Fibroblast of the conjunctiva (primary cell): ENCODE data around the gene TRIM65.

Source experiments
- DNase-seq: peaks from one replicate; pipeline ENCODE4 v3.0.0-alpha.2; 2010; ENCODE audit warnings: low read depth

Gene TRIM65, protein sequence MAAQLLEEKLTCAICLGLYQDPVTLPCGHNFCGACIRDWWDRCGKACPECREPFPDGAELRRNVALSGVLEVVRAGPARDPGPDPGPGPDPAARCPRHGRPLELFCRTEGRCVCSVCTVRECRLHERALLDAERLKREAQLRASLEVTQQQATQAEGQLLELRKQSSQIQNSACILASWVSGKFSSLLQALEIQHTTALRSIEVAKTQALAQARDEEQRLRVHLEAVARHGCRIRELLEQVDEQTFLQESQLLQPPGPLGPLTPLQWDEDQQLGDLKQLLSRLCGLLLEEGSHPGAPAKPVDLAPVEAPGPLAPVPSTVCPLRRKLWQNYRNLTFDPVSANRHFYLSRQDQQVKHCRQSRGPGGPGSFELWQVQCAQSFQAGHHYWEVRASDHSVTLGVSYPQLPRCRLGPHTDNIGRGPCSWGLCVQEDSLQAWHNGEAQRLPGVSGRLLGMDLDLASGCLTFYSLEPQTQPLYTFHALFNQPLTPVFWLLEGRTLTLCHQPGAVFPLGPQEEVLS

DNA sequence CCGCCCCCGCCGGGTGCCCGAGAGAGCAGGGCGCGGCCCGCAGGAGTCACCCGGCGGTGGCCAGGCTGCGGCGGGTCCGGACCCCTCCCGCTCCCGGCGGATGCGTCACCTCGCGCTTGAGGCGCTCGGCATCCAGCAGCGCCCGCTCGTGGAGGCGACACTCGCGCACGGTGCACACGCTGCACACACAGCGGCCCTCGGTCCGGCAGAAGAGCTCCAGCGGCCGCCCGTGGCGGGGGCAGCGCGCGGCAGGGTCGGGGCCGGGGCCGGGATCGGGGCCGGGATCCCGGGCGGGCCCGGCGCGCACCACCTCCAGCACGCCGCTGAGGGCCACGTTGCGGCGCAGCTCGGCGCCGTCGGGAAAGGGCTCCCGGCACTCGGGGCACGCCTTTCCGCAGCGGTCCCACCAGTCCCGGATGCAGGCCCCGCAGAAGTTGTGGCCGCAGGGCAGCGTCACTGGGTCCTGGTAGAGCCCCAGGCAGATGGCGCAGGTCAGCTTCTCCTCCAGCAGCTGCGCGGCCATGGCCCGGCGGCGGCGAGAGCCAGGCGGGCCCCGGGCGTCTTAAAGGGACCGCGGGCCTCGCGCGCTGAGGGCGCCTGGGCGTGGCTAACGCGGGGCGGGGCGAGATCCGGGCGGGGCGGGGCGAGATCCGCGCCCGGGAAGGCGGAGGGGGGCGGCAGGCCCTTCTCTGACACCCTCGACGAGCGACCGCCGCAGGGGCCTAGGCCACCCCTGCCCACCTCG lies at the start of gene TRIM65:
TSS of gene TRIM65 (minus strand) at position 537 of the 745 bp plus-strand sequence. CDS start at position 523, 14 bp downstream.
- no peak for DNase-seq

DNA sequence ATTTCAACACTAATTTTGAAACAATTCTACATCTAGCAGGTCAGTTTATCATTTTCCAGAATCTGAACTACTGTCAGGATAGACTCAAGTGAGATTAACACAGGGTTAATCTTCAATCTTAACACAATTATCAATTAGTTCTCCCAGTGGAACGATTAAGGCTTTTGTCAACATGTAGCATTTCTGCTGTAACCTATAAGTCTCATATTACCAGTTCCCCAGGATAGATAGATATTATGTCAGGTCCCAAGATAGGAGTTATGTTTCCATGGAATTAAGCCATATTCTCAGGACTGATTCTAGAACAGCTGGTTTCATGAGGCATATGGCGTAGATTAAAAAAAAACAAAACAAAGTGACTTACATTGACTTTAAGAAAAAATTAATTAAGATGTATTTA lies 48.5 kb upstream of the TRIM65 start:
- no peak for DNase-seq

DNA sequence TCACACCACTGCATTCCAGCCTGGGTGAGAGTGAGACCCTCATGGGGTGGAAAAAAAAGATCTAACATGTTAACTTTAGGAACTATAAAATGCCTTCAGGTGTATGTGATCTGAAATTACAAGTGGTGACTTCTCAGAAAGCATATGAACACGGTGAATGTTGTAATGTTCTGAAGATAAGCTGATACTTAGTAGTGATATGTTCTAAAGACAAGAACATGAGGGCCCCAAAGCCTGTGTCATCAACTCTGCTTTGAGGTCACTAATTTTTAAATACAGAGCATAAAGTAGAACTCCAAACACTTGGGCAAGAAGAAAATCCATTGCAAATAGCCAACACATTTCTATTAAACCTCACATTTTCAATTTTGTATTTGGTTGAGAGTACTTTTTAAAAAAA lies 46.7 kb upstream of the TRIM65 start:
- DNase-seq = no peak

DNA sequence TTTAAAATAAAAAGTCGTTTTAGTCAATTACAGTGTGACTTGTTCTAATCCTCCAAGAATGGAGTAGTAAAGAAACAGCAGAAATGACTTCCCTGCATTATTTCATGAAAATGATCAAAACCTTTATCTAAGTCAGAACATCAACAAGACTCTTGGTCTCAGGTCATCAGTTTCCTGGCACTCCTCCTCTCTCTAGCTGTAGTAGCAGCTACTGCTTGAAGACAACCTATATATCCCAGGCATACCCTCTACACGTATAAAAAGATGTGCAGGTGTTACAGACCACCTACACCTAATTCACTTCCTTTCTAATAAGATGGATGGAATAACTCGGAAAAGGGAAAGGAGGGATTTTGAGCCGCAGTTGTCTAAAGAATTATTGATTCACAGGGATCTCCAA lies 45.7 kb upstream of the TRIM65 start:
- DNase-seq = no peak

DNA sequence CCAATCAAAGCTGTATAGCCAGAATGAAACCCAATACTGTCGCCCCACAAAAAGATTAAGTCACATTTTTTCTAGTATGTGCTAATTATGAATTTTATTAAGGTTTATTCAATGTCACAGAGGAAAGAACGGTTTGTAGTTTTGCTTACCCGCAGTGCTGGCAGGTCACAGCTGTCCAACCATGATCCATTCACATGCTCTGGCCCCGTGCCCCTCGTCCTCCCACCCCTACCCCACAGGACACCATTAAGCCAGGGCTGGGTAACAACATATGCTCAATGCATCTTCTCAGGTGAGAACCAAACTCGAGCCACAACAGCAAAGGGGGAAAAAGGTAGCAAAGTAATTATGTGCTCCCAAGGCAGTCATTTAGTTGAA lies 44.7 kb upstream of the TRIM65 start:
- no peak for DNase-seq

DNA sequence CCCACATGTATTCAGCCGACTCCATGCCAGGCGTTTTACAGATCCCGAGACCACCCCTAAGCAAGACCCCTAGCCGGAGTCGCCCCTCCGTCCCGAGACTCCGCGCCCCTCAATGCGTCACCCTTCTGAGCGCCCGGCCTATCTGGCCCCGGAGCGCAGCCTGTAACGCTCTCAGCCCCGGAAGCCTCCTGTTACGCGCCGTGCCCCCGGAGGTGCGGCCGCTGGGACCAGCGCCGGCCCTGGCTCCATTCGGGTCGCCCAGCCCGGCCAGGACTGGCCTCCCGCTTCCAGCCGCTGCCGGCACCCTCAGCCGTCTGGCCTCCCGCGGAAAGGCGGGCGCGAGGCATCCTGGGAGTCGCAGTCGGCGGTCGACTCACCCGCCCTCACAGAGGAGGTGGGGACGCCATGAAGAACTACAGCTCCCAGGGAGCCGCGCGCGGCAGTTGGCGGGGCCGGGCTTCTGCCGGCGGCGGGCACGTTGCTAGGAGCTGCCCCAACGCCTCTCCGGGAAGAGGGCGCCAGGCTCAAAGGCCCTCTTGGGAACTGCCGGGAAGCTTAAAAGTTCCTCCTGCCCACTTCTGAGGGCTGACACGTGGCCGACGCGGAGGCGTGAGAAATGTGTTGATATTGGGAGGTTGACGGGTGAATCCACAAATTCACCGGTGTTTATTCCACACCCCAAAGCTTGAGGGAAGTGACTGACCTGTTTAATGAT lies 44.1 kb upstream of the TRIM65 start, which contains the start of gene FBF1:
TSS of gene FBF1 (minus strand) at position 316 of the 715 bp plus-strand sequence. CDS start 2,893 bp downstream, outside the sequence.
- DNase-seq = peak; percentile 89

DNA sequence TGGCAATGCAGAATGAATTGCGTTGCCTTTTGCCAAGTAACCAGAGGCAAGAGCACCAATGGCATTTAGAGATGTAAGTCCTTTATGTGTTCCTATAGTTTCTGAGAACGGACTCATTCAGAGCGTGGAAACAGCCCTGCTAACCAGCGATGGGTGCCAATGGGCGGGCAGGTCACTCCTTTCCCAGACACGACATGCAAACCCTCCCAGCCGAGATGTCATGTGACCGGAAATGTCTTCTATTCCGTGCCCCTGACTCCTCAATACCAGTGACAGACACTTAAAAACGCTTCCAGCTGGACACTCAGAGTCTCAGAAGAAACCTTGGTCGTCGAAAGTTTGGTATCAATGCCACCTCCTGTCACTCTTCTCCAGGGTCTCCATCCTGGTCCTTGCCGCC lies 40.9 kb upstream of the TRIM65 start:
- no peak for DNase-seq

DNA sequence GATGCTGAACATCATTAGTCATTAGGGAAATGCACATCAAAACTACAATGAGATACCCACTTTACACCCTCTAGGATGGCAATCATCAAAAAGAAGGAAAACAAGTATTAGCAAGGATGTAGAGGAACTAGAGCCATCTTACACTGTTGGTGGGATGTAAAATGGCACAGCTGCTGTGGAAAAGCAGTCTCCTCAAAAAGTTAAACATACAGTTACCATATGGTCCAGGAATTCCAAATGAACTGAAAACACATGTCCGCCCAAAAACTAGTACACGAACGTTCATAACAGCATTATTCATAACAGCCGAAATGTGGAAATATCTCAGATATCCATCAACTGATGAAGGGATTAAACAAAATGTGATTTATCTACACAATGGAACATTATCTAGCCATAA lies 37.1 kb upstream of the TRIM65 start:
- peak; percentile 17 for DNase-seq

DNA sequence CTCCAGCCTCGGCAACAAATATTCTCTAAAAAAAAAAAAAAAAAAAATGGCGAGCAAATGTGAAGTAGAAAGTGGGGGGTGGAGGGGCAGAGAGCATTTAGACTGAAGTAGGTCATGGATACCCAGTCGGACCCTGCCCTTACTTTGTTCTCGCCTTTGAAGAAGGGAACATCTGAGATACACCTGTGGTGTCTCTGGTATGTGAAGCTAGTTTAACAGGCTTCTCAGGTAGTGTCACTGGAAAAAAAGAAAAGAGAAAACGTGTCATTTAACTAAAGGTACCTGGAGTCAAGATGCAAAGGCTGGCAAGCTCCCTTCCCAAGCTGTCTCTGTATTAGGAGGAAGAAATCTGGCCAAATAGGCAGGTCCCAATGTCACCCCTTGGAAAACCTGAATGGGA lies 36.1 kb upstream of the TRIM65 start:
- DNase-seq = no peak

DNA sequence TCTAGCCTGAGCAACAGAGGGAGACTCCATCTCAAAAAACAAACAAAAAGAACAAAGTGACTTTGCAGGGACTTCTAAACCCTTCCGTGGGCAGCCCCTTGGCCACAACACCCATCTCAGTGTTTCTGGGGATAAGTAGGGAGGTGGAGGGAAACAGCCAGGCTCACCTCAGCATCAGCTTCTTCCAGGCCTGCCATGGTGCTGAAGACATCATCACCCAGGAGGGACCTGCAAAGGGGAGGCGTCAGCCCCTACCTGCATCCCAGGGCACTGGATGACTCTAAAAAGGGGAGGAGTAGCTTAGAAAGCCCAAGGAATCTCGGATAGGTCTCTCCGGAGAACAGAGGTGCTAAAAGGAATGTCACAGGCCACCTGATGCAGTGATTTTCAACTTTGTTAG lies 34.3 kb upstream of the TRIM65 start:
- DNase-seq = no peak

DNA sequence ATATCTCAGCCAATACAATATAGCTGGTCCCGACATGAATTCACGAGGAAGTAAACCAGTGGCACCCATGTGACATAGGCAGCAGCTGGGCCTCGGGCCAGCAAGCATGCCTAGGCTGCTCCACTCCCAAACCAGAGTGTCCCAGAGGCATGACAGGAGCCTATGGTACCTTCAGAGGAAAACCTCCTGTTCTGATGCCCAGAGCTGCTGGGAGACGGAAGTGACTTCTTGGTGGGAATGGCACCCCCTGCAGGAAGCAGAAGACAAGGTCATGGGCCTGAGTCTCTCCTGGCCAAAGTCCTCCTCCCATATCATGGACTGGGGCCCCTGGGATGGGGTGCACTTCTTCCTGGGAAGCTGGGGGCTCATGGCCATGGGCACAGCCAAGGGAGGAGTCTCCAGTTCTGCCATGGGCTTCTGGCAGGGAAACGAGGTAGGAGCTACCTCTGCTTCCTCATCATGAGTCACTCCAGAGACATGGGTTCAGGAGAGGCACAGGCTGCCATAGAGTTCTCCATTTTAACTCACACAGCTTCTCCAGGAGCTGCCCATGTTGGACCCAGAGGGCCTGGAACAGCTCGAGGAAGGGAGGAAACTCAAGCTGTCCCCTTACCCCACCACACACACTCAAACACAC lies 30.7 kb upstream of the TRIM65 start:
- DNase-seq = no peak

DNA sequence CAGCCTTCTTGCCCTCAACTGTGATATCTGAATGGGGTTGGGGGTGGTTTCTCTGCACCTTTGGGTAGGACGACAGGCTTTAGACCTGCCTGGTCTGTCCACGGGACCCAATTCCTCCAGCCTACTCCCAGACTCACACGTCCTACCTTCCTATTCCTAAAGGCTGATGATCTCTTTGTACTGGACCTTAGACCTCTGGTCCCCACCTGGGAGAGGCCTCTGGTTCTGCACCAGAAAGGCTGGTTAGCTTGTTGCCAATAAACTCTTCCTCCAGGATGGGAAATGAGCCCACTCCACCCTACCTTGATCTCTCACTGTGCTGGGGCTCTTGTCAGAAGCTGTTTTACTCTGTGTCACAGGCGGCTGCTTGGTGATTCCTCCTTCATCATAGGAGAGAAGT lies 29.7 kb upstream of the TRIM65 start:
- DNase-seq = no peak

DNA sequence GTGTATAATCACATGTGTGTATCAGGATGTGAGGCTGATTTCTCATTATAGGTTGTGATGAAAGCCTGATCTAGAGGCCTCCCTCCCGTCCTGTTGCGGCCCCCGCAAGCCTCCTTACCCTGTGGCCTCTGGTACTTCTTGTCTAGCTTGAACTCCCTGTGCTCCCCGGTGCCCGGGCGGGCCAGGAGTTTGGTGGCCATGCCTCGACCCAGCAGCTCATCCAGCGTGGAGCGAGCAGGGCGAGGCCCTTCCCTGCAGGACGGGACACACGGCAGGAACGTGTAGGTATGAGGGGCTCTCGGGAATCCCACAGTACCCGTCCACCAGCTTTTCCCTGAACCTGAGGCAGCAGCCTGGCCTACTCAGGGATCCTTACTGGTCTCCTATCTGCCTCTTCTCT lies 29.2 kb upstream of the TRIM65 start:
- no peak for DNase-seq

DNA sequence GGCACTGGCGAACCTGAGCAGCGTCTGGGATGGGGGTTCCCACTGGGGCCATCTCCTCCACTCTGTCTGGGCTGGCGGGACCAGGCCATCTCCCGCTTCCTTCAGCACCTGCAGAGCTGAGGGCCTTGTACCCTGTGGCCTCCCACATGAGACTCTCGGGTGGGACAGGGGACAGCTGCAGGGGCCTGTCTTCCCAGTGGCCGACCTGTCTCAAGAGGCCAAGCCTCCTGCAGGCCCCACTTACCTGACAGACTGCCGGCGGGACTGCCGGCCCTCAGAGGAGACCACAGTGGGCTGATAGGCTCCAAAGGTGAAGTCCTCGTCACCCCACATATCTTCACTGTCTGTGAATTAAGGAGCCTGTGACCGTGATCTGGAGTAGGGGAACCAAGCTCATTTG lies 28.4 kb upstream of the TRIM65 start:
- DNase-seq = no peak

DNA sequence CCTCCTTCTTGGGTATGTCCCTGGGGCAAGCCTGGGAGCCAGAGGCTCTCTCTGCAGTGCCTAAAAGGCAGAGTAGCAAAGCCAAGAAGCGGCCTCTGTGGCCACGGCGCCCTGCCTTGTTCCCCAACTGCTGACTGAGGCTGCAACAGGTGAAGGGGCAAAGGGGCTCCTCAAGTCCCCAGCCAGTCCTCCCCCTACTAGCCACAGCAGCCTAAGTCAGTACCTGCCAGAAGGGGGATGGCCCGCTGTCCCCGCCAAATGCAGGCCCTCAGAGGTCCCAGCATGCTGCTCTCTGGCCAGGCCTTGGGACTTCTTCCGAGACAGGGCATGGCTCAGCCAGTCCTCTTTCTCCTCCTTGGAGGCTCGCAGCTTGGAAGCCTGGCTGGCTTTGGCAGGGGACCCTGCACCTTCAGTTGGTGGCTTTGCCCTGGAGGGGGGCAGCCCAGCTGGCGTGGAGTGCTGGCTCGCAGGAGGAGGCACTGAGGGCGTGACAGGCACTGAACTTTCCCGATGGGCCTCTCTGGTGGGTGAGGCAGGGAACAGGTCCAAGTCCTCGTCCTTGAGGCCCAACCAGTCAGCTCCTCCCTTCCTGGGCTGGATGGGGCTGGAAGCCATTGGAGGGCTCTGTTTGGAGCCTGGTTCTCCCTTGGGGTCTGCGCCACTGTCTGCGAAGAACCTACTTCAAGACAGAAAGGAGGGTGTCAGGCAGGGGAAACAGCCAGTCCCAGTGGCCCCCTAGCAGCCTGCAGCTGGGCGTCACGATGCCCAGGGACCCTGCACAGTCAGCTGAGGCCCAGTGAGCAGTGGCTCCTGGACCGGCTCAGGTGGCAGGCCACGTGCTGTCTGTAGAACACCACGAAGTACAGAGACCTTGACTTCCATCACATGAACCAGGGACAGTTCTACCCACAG lies 26.5 kb upstream of the TRIM65 start:
- no peak for DNase-seq

DNA sequence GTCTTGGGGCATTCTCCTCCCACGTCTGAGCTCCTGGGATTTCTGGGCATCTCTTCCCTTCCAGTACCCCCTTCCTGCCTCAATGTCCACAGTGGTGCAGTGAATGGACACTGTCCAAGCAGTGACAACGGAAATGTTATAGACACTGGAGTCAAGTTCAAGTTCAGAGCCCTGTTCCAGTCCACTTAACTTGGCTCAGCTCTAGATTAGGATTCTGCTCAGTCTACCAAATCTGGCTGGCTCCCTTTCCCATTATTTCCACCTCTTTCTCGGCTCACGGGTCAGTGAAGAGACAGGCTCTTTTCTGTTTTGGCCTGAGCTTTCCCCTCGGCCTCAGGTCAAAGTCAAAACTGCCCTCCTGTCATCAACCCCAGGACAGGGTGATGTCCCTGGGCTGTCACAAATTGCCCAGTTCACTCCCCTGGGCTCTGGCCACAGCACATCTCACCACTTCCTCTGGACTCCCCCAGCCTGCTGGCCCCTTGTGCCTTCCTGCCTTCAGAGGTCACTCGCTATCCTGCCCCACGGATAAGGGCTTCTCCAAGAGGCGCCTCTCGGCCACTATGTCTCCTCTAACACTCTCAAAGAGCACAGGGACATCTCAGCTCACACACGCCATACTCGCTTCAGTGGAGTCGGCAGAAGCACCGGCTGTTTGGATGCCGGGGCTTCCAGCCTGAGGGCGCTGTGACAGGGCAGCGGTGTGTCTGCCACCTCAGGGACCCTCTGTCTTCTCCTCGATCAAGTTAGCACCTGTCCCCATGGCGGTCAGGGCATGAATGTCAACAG lies 25.6 kb upstream of the TRIM65 start:
- DNase-seq = no peak

DNA sequence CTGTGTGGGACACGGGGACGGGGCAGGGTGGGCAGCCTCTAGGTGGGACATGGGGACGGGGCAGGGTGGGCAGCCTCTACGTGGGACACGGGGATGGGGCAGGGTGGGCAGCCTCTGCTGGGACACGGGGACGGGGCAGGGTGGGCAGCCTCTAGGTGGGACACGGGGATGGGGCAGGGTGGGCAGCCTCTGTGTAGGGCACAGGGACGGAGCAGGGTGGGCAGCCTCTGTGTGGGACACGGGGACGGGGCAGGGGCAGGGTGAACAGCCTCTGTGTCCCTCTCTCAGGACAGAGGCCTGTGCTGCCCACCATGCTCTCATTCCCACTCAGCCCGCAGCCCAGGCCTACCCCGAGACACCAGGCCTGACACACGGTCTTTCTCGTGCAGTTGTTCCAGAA lies 24.8 kb upstream of the TRIM65 start:
- no peak for DNase-seq

DNA sequence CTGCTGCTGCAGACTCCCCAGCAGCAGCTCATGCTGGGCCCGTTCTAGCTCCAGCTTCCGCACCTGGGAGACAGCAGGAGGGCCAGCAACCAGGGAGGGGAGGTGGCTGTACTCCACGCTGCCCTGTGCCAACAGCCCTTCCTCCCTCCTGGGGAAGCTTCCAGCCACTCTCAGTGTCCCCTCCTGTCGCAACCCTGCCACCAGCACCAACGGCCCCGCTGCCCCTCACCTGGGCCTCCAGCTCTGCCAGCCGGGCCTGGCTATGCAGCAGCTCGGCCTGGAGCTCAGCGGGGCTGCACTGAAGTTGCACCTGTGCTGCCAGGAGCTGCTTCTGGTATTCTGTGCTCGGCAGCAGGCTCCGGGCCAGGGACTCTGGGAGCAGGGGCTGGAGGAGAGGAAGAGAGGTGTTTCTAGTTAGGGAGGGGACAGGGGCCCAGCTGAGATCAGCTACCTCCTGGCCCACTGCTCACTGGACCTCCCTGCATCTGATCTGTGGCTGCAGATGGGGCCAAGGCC lies 23.4 kb upstream of the TRIM65 start:
- DNase-seq = no peak

DNA sequence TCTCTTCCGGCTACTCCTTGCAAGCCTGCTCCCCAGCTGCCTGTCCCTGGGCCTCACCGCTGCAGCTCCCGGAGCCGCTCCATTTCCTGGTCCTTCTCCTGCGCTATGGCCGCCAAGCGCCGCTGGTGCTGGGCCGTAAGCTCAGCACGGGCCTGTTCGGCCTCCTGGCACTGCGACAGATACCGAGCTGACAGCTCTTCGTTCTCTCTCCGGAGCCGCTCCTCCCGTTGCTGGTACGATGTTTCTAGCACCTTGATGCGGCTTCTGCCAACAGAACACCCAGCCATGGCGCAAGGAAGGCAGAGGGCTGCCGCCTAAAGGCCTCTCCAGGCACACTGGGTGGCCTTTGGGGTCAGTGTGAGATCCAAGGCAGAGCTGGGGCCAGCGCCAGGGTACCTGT lies 22.9 kb upstream of the TRIM65 start:
- DNase-seq = no peak

DNA sequence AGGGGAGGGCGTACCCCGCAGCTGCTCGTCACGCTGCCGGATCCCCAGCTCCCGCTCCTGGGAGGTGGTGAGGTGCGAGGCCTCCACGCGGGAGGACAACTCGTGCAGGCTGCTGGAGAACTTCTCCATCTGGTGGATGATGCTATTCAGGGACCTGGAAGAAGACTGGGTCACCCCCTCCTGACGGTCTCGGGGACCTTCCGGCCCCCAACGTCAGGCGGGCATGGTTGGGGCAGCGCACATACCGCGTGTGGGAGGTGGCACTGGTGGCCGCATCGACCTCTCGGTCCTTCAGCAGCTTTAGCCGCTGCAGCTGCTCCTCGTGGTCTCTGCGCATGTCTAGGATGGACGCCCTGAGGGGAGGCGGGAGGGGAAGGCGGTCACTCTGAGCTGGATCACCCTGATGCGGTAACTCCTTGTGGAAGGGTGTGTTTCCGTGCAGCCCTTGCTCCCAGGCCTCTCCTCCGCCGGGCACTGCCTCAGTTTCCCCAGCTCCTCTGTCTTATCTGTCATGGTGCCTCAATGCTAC lies 21.2 kb upstream of the TRIM65 start:
- no peak for DNase-seq
